Right atrium auricular region (tissue), 2 donors: Measurements from ENCODE around the gene IMP4. TPM values are rescaled to one million over a fixed set of nuclear protein-coding genes. Genes with fewer than 3 reads are reported as not detected.

Source experiments
- DNase-seq: peaks from one replicate; pipeline ENCODE4 v3.0.0-alpha.2; 2019; ENCODE audit warnings: low spot score
- H3K27ac ChIP-seq, 2 donors: fragments of 200-600 bp; sonication (generic); 1 replicate in 1 of 2; 2 replicates in 1 of 2; pipeline ENCODE4 v1.5.1; 2016 to 2019
- H3K27me3 ChIP-seq, 2 donors: fragments of 200-600 bp; sonication (generic); one replicate each; pipeline versions ENCODE4 v1.5.1 to v1.6.0; 2017 to 2019
- H3K36me3 ChIP-seq: fragments of 200-600 bp; sonication (generic); one replicate; pipeline ENCODE4 v1.5.1; 2016
- H3K4me1 ChIP-seq, 2 donors: fragments of 200-600 bp; sonication (generic); one replicate each; pipeline versions ENCODE4 v1.5.1 to v1.6.0; 2017 to 2019
- H3K4me3 ChIP-seq, 2 donors: fragments of 200-600 bp; sonication (generic); 1 replicate in 1 of 2; 2 replicates in 1 of 2; pipeline ENCODE4 v1.5.1; 2017 to 2019; ENCODE audit warnings: mild to moderate bottlenecking in 1 of 2, moderate library complexity in 1 of 2
- H3K9me3 ChIP-seq, 2 donors: fragments of 200-600 bp; sonication (generic); one replicate each; pipeline ENCODE4 v1.5.1; 2019
- CTCF ChIP-seq, 2 donors: fragments of 200-600 bp; sonication (generic); IDR thresholded peaks; one replicate each; pipeline ENCODE4 v1.5.1; 2019; ENCODE audit warnings: antibody characterized with exemption in 2 of 2
- total RNA-seq, 2 donors: library from RNA; depleted of rRNA; stranded (reverse); fragments of >200 nt; gene quantifications; one replicate each; pipeline ENCODE4 v1.1.0, GENCODE V29; 2016

IMP4 gene
- total RNA-seq, 2 donors from 2014 or later: 66.6 to 86.9 TPM

GRCh38 chr2:130393318-130393910 lies 50.7 kb downstream of the IMP4 start:
- no peak overlapping the region for H3K4me3 ChIP-seq
- no peak for TF ChIP-seq CTCF (IDR thresholded peaks at IDR 0.05)
- H3K4me1 ChIP-seq: peaks cover 0 to 23% of the 10 kb centered on the region in 2 donors
- no peaks in the 10 kb centered on the region for H3K9me3 ChIP-seq
- H3K36me3 ChIP-seq: no peaks in the 10 kb centered on the region
- no peak overlapping the region for H3K27ac ChIP-seq
- DNase-seq: no peak
- no peaks in the 10 kb centered on the region for H3K27me3 ChIP-seq

Other genes with a start within 250 kb of the IMP4 start
- gene POTEF, start 213.7 kb upstream of the IMP4 start, total RNA-seq: under 1 TPM in 1 of 2 donors, not detected in 1; 0.47 TPM
- 1 to 10 TPM; 1.1 to 2.5 TPM for gene CCDC74B, start 197.8 kb upstream of the IMP4 start, total RNA-seq
- 10 to 100 TPM; 20.7 to 23.8 TPM for gene SMPD4, start 161.3 kb upstream of the IMP4 start, total RNA-seq
- 100 to 1,000 TPM; 104 to 157 TPM for gene MZT2B, start 160.6 kb upstream of the IMP4 start, total RNA-seq
- gene TUBA3E, start 144.5 kb upstream of the IMP4 start, total RNA-seq: 1 to 10 TPM; 1.6 to 9.5 TPM
- 10 to 100 TPM; 13.3 to 20.8 TPM for gene PTPN18, start 13.2 kb downstream of the IMP4 start, total RNA-seq
- gene POTEI, start 166.4 kb downstream of the IMP4 start, total RNA-seq: 1 to 10 TPM in 1 of 2 donors, not detected in 1; 3.2 TPM
- gene CFC1B, start 178.3 kb downstream of the IMP4 start, total RNA-seq: not detected